ENCODE results near the gene TTLL8.

Gene TTLL8

GRCh38 chr22:50016988-50017700 lies 41.0 kb downstream of the TTLL8 start:
- DNase-seq (ENCODE audit: low spot score): no peak

- no peak for DNase-seq (ENCODE audit: low spot score)
Observed at GRCh38 chr22:50016308-50016987, 41.6 kb downstream of the TTLL8 start.

GRCh38 chr22:50015451-50016307 lies 42.4 kb downstream of the TTLL8 start:
- no peak for DNase-seq (ENCODE audit: low spot score)

GRCh38 chr22:50014655-50015401 lies 43.3 kb downstream of the TTLL8 start:
- no peak for DNase-seq (ENCODE audit: low spot score)

GRCh38 chr22:50014053-50014501 lies 44.0 kb downstream of the TTLL8 start:
- DNase-seq (ENCODE audit: low spot score): no peak

- no peak for DNase-seq (ENCODE audit: low spot score)
Observed at GRCh38 chr22:50012211-50013181, 45.6 kb downstream of the TTLL8 start, which contains the start of gene IL17REL. TSS of gene IL17REL (minus strand) at chr22:50012765. CDS start at chr22:50012646, 119 bp downstream.

- no peak for DNase-seq (ENCODE audit: low spot score)
Observed at GRCh38 chr22:50011447-50012210, 46.5 kb downstream of the TTLL8 start.

GRCh38 chr22:50010676-50011446 lies 47.2 kb downstream of the TTLL8 start:
- DNase-seq (ENCODE audit: low spot score): no peak

GRCh38 chr22:50009765-50010675 lies 48.1 kb downstream of the TTLL8 start:
- no peak for DNase-seq (ENCODE audit: low spot score)

- no peak for DNase-seq (ENCODE audit: low spot score)
Observed at GRCh38 chr22:50009251-50009650, 48.8 kb downstream of the TTLL8 start.

GRCh38 chr22:50008151-50009040 lies 49.7 kb downstream of the TTLL8 start:
- DNase-seq (ENCODE audit: low spot score): no peak

GRCh38 chr22:50007057-50007511 lies 51.0 kb downstream of the TTLL8 start:
- DNase-seq (ENCODE audit: low spot score): no peak

GRCh38 chr22:50004918-50005317 lies 53.2 kb downstream of the TTLL8 start:
- DNase-seq (ENCODE audit: low spot score): peak; percentile 1

- peak; percentile 58 for DNase-seq (ENCODE audit: low spot score)
Observed at GRCh38 chr22:50002791-50003190, 55.3 kb downstream of the TTLL8 start.

- peak; percentile 3 for DNase-seq (ENCODE audit: low spot score)
Observed at GRCh38 chr22:50001388-50002231, 56.5 kb downstream of the TTLL8 start.

Measured in hepatic stellate cell (primary cell).